Stimulated activated CD8-positive, alpha-beta memory T cell treated with anti-CD3 and anti-CD28 coated beads, Interleukin-4, amount 100 ng/mL, for 48 hours (primary cell): ENCODE measurements around the gene POU4F1.
"Not testable (repeated sequence)": the region's sequence is repeated elsewhere in the genome, so short reads cannot be mapped to it uniquely, and the experiment has no call there.

Experiments
- DNase-seq: peaks from one replicate; pipeline ENCODE4 v3.0.0-alpha.2; 2020

POU4F1 gene

GRCh38 chr13:78603240-78603957 is at the start of gene POU4F1:
TSS of gene POU4F1 (minus strand) at chr13:78603552. CDS start at chr13:78603326, 226 bp downstream.
- DNase-seq: peak; percentile 84

DNA sequence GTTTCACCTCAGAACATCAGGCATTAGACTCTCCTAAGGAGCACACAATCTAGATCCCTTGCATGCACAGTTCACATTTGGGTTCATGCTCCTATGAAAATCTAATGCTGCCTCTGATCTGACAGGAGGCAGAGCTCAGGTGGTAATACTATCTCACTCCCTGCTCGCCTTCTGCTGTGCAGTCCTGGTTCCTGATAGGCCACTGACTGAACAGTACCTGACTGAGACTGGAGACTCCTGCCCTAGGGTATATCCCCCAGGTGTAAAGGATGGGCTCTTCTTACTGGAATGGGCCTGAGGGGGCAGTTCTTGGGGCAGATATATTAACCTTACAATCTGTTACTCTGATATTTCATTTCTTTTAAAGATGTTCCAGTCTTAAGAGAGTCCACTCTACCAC is 49.3 kb upstream of the POU4F1 start:
- no peak for DNase-seq

- no peak for DNase-seq
Measured at GRCh38 chr13:78650717-78651083, 47.3 kb upstream of the POU4F1 start.

DNA sequence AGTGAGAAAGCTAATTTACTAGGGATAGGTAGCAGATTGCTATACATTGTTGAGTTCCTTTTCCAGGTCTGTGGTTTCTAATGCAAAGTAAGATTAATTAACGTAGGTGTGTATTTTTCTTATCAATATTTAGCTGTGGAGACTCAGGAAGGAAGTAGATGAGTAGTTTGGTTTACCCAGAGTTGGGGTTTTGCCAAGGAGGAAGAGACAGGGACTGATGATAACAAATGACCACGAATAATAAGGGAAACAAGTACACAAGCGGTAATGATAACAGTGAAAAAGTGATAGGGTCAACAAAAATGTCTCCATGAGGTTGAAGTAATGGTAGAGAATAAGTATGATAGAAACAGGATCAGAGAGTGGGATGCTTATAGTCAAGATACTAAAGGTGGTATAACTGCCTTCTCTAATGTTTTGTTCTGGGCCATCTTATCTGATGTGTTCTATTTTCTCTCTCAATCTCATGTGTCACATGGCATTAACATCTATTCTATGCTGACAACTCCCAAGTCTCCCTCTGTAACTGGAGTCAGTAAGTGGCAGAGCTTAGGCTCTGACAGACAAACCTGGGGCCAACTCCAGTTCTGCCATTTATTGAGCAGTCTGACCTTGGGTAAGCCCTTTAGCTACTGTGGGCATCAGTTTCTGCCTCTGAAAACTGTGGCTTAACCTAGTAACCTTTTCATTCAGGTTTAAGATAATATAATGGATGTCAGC is 46.8 kb upstream of the POU4F1 start:
- DNase-seq: no peak

- not testable (repeated sequence) for DNase-seq
Measured at GRCh38 chr13:78647109-78647678, 43.8 kb upstream of the POU4F1 start.

DNA sequence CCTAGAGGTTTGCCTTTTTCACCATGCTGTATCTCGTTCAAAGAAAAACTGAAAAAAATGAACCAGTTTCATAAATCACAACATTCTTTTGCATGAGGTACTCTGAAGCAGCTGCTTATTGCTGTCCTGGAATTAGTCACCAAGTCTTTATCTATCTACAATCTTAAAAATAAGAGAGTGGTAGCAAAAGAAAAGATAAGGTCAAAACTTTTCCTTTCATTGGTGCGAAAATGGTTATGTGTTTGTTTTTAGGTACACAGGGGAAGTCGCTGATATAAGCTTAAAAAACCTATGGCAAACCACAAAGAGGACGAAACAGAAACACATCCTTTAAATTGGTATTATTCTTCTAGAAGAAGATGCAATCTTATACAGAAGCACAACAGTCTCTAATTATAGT is 34.9 kb upstream of the POU4F1 start:
- no peak for DNase-seq

DNA sequence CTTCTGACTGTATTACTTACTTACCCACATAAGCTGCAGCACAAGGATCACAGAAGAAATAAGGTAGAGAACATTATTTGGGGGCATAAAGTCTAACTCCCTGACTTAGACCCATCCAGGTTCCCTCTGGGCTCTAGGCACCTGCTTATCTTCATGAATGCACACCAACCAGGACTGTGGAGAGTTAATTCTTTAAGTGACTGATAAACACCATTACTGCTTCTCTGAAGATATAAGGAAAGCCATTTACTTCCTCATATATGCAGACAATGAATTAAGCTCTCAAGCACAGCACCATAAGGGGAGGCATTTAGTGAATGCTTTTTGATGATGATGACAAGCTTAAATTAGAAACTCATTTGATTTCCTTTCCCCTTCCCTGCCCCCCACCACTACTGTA is 33.1 kb upstream of the POU4F1 start:
- DNase-seq: no peak

DNA sequence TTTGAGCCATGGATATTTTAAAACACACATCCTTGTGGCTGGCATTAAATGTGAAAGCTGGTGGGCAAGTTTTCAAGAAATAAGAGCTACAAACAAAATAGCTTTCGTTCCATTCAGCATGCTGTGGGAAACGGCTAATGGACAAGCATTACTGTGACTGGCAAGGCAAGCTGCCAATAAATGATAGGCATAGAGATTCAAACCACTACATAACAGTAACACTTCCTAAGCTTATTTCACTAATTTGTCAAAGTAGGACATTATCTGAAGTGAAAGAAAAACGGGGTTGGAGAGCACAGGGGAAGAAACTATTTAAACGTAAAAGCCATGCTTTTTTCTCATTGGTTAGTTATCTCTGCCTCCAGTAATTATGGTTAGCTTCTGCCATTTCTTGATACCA is 29.6 kb upstream of the POU4F1 start:
- DNase-seq: no peak

GRCh38 chr13:78631077-78631476 is 27.7 kb upstream of the POU4F1 start:
- no peak for DNase-seq

GRCh38 chr13:78630511-78630910 is 27.2 kb upstream of the POU4F1 start:
- DNase-seq: no peak

DNA sequence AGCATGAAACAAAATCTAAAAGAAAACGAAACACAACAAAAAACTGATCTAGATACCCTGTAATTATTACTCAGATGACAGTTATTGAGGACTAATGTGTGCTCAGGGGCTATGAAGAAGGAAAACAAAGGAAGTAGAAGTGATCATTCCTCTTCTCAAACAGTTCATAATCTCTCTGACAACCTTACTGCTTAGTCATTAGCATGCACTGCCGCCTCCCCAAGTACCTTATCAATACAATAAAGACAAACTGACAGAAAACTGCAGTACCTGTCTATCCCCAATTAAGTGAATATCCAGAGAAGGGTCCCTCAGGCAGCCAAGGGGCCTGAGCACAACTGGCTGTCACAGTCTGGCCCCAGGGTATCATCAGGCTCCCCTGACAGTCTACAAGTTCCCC is 22.0 kb upstream of the POU4F1 start:
- no peak for DNase-seq

DNA sequence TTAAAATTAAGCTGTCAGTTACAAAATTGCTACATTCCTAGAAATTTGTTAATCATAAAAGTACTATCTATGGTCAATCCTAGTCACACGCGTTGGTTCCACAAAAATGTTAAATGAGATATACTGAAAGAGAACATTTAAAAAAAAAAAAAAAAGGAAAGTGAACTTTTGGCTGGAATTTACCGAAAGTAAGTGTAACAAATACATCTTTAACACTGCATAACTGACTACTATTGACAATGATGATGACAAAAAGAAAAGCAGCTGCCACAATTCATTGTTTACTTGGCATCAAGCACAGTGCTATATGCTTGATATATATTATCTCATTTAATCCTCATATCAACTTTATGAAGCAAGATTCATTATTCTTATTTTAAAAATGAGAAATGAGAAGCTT is 19.8 kb upstream of the POU4F1 start:
- no peak for DNase-seq

GRCh38 chr13:78620936-78621470 is 17.7 kb upstream of the POU4F1 start:
- no peak for DNase-seq

DNA sequence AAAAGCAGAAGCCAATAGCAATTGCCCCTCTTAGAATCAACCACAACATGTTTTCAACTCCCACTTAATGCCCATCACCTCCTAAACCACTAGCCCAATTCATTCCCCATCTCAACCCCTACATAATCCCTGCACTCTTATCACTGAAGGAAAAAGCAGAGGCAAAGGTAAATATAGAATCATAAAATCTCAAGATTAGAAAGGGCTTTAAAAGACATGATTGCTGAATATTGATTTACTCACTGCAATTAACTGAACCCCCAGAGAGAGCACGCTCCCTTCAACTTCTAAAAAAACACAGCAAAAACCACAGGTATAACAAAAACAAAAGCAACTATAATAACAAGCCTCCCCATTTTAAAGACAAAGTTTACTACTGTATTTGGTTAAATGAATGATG is 15.1 kb upstream of the POU4F1 start:
- no peak for DNase-seq

- DNase-seq: no peak
Measured at GRCh38 chr13:78611040-78611439, 7.7 kb upstream of the POU4F1 start.

DNA sequence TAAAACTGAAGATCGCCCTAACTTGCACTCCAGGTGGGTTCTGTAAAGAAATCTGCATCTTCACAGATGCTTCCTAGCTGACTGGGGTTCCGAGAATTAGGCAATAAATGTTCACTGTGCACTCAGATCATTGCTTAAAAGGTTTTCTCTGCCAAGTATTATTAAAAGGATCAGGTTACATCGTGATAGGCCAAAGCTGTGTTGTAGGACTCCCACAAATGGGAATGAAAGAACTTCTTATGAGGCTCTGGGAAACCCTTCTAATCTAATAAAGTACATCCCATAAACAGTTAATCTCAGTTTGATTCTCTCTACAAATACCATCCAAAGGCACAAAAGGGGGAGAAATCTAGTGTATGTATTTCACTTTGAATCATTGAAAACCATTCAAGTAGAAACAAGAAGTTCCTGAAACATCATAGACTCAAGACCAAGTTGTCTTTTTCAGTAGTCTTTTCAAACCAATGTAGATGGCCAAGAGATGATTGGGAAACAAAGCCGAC is 7.1 kb upstream of the POU4F1 start:
- no peak for DNase-seq

DNA sequence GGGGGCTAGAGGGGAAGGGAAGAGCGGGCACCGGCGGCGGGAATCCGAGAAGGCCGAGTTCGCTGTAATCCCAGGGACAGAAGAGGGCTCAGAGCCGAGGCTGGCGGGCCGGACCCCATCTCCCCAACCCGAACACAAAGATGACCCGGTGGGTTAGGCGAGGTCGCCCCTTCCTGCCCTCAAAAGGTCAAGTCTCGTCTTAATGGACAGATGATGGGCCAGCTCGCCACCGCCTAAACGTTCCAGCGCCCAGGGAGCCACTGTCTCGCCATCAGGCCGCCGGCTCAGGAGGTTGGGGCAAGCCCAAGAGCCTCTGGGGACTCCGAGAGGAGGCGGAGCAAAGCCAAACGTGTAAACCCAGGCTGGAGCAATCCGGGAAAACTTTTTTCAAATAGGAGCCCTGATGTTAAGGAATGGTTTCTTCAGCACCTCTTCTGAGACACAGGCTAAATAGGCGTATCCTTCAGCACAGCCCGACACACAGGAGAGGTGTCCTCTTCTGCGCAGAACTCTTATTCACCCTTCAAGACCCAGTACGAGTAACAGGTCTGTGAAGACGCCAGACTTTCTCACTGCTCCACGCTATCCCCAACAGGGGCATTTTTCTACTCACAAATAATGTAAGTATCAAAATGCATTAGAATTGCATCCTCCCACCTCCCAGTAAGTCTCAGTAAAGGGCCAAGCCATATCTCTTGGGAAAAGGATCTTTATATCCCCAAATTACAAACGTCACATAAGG is 6.3 kb upstream of the POU4F1 start:
- no peak for DNase-seq

DNA sequence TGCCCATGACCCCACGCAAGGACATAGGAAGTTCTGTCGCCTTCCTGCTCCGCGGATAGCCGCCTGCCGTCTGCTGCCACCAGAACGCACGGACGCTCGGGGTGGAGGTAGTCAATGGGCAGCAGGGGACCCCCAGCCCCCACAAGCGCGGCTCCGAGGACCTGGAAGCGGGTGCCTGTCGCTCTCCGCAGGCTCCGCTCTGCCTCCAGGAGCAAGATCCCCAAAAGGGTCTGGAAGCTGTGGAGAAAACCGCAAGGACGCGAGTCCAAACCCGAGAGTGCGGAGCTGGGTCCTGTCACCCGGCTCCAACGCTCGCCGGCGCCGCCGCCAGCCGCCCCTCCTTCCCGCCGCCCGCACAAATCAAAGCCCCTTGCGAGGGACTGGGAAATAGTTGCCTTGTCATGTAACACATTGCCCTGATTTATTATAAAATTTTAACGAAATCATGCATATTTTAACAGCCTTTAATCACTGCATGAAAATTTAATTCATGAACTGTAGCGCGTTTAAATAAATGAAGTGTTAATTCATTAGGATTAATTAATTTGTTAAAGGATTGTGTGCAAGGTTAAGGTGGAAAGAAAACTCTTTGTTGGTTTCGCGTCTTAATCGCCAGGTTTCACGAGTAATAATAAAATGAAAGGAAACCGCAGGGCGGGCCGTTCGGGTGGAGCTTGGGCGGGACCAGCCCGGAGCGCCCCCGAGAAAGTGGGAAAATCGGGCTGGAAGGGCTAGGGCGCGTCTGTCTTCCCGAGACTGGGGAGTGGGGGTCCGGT is 5.5 kb upstream of the POU4F1 start:
- no peak for DNase-seq

- DNase-seq: no peak
Measured at GRCh38 chr13:78608252-78608687, 4.9 kb upstream of the POU4F1 start.

- DNase-seq: no peak
Measured at GRCh38 chr13:78607409-78608251, 4.3 kb upstream of the POU4F1 start.
